Activated CD8-positive, alpha-beta T cell treated with anti-CD3 and anti-CD28 coated beads for 36 hours (primary cell): ENCODE measurements around the gene PPFIBP1. TPM values are rescaled to one million over a fixed set of nuclear protein-coding genes. Genes with fewer than 3 reads are reported as not detected.
"Not testable (repeated sequence)": the region's sequence is repeated elsewhere in the genome, so short reads cannot be mapped to it uniquely, and the experiment has no call there.

ENCODE experiments used
- ATAC-seq: fragments of 200-7000 bp; cut with Tn5 transposase; one replicate; pipeline ENCODE4 v1.10.0; 2021; ENCODE audit warnings: mild to moderate bottlenecking, moderate library complexity
- CTCF ChIA-PET: fragments of 350-600 bp; sonication (Branson Sonifier 250); formaldehyde crosslinking; loops from one replicate; lab custom pipeline; 2021; ENCODE audit warnings: antibody characterized with exemption; lab: Charles Lee
- POLR2A ChIA-PET: fragments of 350-600 bp; sonication (Branson Sonifier 250); formaldehyde crosslinking; loops from one replicate; lab custom pipeline; 2021; ENCODE audit warnings: antibody characterized with exemption; lab: Charles Lee
- DNase-seq: peaks from one replicate; pipeline ENCODE4 v3.0.0-alpha.2; 2020
- H3K27ac Mint-ChIP-seq: one replicate; pipeline ENCODE4 v1.8.0; 2021; ENCODE audit warnings: mild to moderate bottlenecking, mixed read lengths
- H3K27me3 Mint-ChIP-seq: one replicate; pipeline ENCODE4 v1.8.0; 2021; ENCODE audit warnings: mixed read lengths
- H3K36me3 Mint-ChIP-seq: one replicate; pipeline ENCODE4 v1.8.0; 2021; ENCODE audit warnings: low read depth, mixed read lengths
- H3K4me1 Mint-ChIP-seq: one replicate; pipeline ENCODE4 v1.8.0; 2021; ENCODE audit warnings: low read depth, mixed read lengths
- H3K4me3 Mint-ChIP-seq: one replicate; pipeline ENCODE4 v1.8.0; 2021; ENCODE audit warnings: mild to moderate bottlenecking, moderate library complexity, mixed read lengths
- H3K9me3 Mint-ChIP-seq: one replicate; pipeline ENCODE4 v1.8.0; 2021; ENCODE audit warnings: mixed read lengths
- intact Hi-C: fragments of 100-400 bp; cut with micrococcal nuclease; formaldehyde crosslinking; loops from one replicate; pipeline ENCODE4 v1.10.0; 2022
- total RNA-seq, 2 experiments: library from RNA; stranded (reverse); gene quantifications; one replicate each; pipeline ENCODE4 v1.2.3, GENCODE V29; 2021
- TF ChIP-seq, protein P1 (sequence below): fragments of 200-600 bp; IDR thresholded peaks from one replicate; pipeline ENCODE4 v1.8.0; 2022; ENCODE audit warnings: antibody characterized with exemption, mild to moderate bottlenecking

The PPFIBP1 gene
- total RNA-seq, 2 experiments from 2014 or later, result 6.6 to 8.8 TPM

DNA sequence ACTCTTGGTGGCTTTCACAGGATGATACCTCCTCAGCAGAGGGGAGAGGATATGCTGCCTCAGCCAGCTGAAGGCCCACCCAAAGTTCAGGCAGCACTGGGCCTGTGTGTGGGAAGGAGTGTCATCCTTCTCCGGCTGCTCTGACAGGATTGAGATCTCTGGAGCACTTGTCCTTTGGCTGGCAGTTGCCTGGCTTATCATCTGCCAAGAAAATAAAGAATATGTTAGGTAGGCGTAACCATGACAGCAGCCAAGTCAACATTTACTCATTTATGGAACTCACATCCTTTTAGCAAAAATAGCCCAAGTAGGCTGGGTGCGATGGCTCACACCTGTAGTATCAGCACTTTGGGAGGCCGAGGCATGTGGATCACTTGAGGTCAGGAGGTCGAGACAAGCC, 68.5 kb downstream of the PPFIBP1 start:
- ATAC-seq (no peak), DNase-seq (peak; percentile 13)
- H3K36me3 Mint-ChIP-seq, result no peaks in the 10 kb centered on the region
- TF ChIP-seq, protein P1, sequence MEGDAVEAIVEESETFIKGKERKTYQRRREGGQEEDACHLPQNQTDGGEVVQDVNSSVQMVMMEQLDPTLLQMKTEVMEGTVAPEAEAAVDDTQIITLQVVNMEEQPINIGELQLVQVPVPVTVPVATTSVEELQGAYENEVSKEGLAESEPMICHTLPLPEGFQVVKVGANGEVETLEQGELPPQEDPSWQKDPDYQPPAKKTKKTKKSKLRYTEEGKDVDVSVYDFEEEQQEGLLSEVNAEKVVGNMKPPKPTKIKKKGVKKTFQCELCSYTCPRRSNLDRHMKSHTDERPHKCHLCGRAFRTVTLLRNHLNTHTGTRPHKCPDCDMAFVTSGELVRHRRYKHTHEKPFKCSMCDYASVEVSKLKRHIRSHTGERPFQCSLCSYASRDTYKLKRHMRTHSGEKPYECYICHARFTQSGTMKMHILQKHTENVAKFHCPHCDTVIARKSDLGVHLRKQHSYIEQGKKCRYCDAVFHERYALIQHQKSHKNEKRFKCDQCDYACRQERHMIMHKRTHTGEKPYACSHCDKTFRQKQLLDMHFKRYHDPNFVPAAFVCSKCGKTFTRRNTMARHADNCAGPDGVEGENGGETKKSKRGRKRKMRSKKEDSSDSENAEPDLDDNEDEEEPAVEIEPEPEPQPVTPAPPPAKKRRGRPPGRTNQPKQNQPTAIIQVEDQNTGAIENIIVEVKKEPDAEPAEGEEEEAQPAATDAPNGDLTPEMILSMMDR, result no peak
- intact Hi-C loops, result no loop called here
- CTCF ChIA-PET, result interaction anchor here (0.7 kb wide), 1 partner anchor 32 kb away, joined by 5 read pairs; no protein-coding TSS in a partner anchor
- no peak overlapping the region for H3K4me3 Mint-ChIP-seq
- POLR2A ChIA-PET, result no interaction called here
- peaks cover 14% of the 10 kb centered on the region for H3K4me1 Mint-ChIP-seq
- H3K27ac Mint-ChIP-seq, result no peak overlapping the region
- H3K27me3 Mint-ChIP-seq, result no peaks in the 10 kb centered on the region
- peaks cover 2% of the 10 kb centered on the region for H3K9me3 Mint-ChIP-seq

DNA sequence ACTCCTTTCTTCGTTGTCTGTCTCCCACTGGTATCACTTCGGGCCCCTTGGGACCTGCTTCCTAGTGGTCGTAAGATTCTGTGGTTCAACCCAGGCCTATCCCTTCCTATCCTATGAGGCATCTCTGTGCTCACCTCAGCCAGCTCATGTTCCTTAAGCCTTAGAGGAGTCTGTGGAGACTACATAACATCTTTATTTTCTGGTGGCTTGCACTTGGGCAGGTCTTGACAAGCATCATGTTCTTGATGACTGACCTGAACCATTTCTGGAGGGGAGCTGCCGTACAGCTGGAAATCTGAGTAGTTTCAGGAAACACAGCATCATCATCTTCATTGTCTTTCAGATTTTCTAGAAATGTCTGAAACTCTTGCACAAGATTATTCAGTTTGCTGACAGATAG, 69.3 kb downstream of the PPFIBP1 start:
- intact Hi-C loops, result no loop called here
- Mint-ChIP-seq H3K36me3 (no peaks in the 10 kb centered on the region), H3K4me1 (peaks cover 7% of the 10 kb centered on the region), H3K9me3 (peaks cover 5% of the 10 kb centered on the region), H3K27me3 (no peaks in the 10 kb centered on the region), H3K4me3 (no peak overlapping the region), H3K27ac (no peak overlapping the region)
- CTCF ChIA-PET, result no interaction called here
- POLR2A ChIA-PET, result interaction anchor here (0.6 kb wide), 1 partner anchor 597 kb away, joined by 4 read pairs; no protein-coding TSS in a partner anchor
- no peak for DNase-seq
- ATAC-seq, result no peak
- TF ChIP-seq, protein P1, result no peak

DNA sequence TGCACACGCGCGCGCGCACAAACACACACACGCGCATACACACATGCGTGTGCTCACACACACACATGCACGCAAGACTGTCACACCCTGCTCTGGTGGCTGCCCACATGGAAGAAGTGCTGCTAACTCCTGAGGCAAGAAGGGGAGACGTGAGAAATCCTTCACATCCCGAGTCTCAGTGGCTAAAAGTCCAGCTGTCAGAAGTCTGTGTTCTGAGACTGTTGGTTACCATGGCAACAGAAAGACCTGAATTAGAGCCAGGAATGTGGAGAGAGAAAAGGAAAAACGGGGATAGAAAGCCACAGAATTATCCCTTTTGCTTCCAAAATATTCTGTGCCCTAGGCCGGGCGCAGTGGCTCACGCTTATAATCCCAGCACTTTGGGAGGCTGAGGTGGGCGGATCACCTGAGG, 71.2 kb downstream of the PPFIBP1 start:
- DNase-seq (no peak), ATAC-seq (no peak)
- ChIA-PET POLR2A (no interaction called here), CTCF (no interaction called here)
- TF ChIP-seq, protein P1, result no peak
- H3K4me1 Mint-ChIP-seq, result peaks cover 2% of the 10 kb centered on the region
- H3K27me3 Mint-ChIP-seq, result peaks cover 2% of the 10 kb centered on the region
- H3K36me3 Mint-ChIP-seq, result no peaks in the 10 kb centered on the region
- intact Hi-C loops, result no loop called here
- H3K27ac Mint-ChIP-seq, result no peak overlapping the region
- H3K9me3 Mint-ChIP-seq, result peaks cover 5% of the 10 kb centered on the region
- no peak overlapping the region for H3K4me3 Mint-ChIP-seq

DNA sequence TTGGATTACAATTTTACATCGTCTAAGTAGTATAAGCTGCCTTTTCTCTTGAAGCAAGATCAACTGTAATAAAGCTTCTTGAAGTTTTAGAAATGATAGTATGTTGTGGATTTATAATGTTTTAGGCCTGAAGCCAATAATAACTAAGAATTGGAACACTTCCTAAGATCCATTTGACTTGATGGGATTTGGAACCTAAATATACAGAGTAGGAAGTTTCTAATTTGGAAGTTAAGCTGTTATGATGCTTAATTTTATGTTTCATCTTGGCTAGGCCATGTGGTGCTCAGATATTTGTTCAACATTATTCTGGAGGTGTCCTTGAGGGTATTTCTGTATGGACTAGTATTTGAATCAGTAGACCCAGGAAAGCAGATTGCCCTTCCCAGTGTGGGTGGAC, 74.9 kb downstream of the PPFIBP1 start:
- H3K9me3 Mint-ChIP-seq, H3K27ac Mint-ChIP-seq, intact Hi-C loops, H3K4me1 Mint-ChIP-seq, H3K36me3 Mint-ChIP-seq, DNase-seq, H3K4me3 Mint-ChIP-seq, H3K27me3 Mint-ChIP-seq, ATAC-seq: not testable (repeated sequence)
- ChIA-PET POLR2A (interaction anchor here (1.1 kb wide), 1 partner anchor 62 kb away, joined by 3 read pairs; no protein-coding TSS in a partner anchor), CTCF (interaction anchor here (1.5 kb wide), 1 partner anchor 54 kb away, joined by 3 read pairs; no protein-coding TSS in a partner anchor)

DNA sequence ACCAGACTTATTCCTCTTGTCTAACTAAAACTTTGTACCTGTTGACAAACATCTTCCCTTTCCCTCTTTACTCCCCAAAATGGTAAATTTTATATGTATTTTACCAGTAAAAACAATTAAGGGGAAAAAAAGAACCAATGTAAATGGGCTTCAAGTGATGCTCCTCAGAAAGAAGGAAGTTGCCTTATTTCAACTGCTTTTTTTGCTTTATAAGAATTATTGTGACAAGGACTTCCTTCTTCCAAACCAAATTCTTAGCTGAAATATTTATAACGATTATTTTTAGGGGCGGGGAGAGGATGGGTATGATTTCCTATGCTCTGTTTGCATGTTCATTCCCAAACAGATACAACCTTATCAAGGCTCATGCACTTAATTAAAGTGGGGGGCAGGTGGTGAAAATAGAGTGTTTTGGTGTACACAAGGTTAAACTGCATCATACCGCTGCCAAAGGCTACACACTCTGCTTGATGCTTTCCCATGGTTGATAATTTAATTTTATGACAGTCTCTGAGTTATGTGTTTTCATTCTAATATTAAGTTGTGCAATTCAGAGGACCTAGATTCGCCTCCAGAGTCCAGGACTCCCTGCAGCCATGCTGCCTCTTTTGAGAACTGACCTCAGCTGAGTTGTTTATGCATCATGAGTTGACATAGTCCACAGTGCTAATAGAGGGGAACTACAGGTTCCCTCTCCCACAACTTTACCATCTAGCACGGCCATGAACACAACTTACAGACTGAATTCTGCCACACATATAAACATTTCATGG, 77.2 kb downstream of the PPFIBP1 start:
- H3K27ac Mint-ChIP-seq, H3K36me3 Mint-ChIP-seq, H3K4me3 Mint-ChIP-seq, intact Hi-C loops, H3K9me3 Mint-ChIP-seq, POLR2A ChIA-PET, H3K4me1 Mint-ChIP-seq, H3K27me3 Mint-ChIP-seq, DNase-seq, CTCF ChIA-PET, ATAC-seq: not testable (repeated sequence)

DNA sequence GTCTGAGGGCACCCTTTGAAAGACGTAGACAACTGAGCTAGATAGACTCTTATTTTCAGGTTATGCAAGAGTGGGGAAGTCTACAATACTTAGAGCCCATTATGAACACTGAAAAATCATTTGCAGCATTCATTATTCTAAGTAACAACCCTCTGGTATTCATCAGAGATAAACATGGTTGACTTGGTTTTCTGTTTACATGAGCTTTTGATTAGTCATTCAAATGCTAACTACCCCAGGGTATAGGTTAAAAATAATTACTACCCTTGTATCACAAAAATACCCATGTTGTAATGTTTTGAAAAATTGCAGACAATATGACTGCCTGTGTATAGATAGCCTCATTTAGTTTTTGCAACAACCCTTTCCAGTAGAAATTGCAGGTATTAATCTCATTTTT, 78.5 kb downstream of the PPFIBP1 start:
- DNase-seq (no peak), ATAC-seq (no peak)
- Mint-ChIP-seq H3K4me3 (no peak overlapping the region), H3K4me1 (no peaks in the 10 kb centered on the region), H3K9me3 (peaks cover 6% of the 10 kb centered on the region), H3K36me3 (peaks cover 2% of the 10 kb centered on the region), H3K27ac (no peak overlapping the region), H3K27me3 (peaks cover 2% of the 10 kb centered on the region)
- TF ChIP-seq, protein P1, result no peak
- ChIA-PET POLR2A (no interaction called here), CTCF (no interaction called here)
- intact Hi-C loops, result no loop called here
